HL-60/S4 (cell line): ENCODE data around the gene KRTAP5-8.
"Not testable (repeated sequence)": the region's sequence is repeated elsewhere in the genome, so short reads cannot be mapped to it uniquely, and the experiment has no call there.

ENCODE experiments used
- in situ Hi-C: fragments of 300-500 bp; cut with MboI; formaldehyde crosslinking; loops from 2 replicates; pipeline ENCODE4 v1.14.3; 2022; ENCODE audit warnings: low sequenced_read_pairs

The KRTAP5-8 gene

DNA sequence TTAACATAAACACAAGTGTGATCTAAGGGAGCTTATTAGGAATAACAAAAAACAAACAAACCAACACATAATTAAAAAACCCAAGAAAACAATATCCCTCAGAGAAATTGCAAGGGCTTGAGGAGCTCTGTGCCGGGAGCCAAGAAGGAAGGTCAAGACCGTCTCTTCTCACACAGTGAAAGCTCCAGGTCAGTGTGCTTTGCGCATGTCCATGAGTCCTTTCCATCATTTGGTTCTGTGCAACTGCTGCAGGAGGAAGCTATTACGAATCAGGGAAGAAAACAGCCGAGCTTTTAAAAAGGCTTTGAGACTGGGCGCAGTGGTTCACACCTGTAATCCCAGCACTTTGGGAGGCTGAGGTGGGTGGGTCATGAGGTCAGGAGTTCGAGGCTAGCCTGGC lies 4.6 kb downstream of the KRTAP5-8 start:
- in situ Hi-C loops, result loop anchor here (25.0 kb wide), 1 partner anchor 105 kb away; the partner anchor contains the start of gene DHCR7

DNA sequence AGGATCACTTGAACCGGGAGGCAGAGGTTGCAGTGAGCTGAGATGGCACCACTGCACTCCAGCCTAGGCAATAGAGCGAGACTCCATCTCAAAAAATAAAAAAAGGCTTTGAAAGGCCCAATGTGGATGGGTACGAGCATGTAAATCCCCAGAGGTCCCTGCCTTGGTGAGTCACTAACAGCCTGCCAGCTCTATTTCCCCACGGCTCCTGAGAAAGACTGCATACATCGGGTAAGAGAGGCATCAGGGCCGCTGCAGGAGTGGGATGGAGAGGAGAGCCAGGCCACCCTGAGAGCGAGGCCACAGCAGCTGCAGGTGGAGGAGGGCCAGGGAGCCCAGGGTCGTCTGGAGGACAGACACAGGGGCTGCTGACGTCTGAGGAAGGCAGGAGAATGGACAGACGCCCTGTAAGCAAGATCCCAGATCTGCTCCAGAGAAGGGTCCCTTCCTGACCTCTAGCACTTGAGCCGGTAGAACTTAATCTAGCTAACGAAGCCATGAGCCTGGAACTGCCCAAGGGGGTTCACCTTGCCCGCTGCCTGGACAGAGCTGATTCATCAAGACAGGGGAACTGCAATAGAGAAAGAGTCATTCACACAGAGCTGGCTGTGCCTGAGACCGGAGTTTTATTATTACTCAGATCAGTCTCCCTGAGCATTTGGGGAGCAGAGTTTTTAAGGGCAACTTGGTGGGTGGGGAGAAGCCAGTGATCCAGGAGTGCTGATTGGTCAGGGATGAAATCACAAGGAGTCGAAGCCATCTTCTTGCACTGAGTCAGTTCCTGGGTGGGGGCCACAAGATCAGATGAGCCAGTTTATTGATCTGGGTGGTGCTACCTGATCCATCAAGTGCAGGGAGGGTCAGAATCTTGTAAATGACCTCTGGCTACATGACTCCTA lies 5.3 kb downstream of the KRTAP5-8 start:
- in situ Hi-C loops, result loop anchor here (25.0 kb wide), 1 partner anchor 106 kb away; the partner anchor contains the start of gene DHCR7

DNA sequence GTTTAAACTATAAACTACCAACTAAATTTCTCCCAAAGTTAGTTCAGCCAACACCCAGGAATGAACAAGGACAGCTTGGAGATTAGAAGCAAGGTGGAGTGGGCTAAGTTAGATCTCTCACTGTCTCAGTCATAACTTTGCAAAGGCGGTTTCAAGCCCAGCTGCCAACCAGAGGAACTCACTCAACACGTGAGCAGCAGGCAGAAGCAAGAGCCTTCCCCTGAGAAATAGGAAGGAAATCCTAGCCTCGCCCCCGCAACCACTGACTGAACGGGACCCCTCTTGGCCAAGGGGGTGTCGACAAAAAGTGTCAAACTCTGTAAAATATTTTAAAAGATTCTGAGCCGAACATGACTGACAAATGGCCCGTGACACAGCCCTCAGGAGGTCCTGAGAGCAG lies 6.0 kb downstream of the KRTAP5-8 start:
- in situ Hi-C loops, result loop anchor here (25.0 kb wide), 1 partner anchor 107 kb away; the partner anchor contains the start of gene DHCR7

DNA sequence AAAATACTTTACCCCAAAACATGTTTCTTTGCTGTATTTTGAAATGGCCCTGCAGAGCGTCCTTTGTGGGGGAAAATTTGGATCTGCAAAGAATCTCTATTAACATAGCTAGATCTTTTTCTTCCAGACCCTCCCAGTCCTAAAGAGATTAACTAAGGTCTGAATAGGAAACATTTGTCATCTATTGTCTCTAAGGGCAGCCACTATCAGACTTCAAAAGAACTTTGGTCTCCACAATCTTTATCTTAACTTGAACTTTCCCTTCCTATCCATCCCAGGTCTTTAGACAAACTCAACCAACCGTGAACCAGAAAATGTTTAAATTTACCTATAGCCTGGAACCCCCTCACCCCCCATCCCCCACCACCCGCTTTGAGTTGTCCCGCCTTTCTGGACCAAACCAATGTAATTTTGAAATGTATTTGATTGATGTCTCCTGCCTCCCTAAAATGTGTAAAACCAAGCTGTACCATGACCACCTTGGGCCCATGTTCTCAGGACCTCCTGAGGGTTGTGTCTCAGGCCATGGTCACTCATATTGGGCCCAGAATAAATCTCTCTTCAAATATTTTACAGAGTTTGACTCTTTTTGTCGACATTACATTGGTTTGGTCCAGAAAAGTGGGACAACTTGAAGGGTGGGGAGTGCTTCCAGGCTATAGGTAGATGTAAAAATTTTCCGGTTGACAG lies 6.8 kb downstream of the KRTAP5-8 start:
- in situ Hi-C loops, result loop anchor here (25.0 kb wide), 1 partner anchor 107 kb away; the partner anchor contains the start of gene DHCR7

DNA sequence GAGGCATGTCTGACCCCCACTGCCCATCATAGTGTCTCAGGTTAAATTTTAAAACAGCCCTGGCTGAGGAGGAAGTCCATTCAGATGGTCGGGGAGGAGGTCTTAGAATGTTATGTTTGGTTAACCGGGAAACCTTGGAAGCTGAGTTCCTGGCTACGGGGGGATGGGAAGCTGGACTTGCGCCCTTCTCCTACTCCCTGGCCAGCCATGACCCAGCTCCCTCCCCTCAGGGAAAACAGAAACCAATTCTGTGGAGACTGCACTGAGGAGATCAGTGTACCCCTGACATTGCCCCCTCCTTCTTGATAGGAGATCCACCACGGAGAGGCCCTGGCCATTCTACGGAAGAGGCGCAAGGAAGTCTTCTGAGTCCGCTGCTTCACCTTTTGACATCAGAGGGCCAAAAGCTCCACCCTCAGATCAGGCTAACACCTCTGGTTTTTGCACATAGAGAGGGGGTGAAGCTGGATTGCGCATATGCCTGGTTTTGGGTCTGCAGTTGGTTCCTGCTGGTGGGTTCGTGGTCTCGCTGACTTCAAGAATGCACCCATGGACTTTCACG lies 7.7 kb downstream of the KRTAP5-8 start:
- in situ Hi-C loops, result loop anchor here (25.0 kb wide), 1 partner anchor 108 kb away; the partner anchor contains the start of gene DHCR7

DNA sequence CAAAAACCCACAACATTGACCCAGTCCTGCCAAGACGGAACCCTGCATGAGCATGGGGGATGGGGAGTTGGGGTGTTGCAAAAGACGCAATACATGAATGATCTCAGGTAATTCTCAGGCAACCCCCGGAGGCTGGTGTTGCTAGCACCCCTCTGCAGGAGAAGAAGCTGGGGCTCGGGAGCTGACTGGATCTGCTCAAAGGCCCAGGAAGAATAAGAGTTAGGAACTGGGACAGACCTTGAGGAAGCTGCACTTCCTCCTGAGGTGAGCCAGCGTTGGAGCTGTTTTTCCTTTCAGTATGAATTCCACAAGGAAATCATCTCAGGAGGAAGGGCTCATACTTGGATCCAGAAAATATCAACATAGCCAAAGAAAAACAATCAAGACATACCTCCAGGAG lies 10.3 kb downstream of the KRTAP5-8 start, which contains the start of gene KRTAP5-9:
KRTAP5-9 (plus strand) TSS at position 301 of the 400 bp plus-strand sequence. CDS start 238 bp downstream, outside the sequence.
- in situ Hi-C loops, result loop anchor here (25.0 kb wide), 1 partner anchor 111 kb away; the partner anchor contains the start of gene DHCR7

DNA sequence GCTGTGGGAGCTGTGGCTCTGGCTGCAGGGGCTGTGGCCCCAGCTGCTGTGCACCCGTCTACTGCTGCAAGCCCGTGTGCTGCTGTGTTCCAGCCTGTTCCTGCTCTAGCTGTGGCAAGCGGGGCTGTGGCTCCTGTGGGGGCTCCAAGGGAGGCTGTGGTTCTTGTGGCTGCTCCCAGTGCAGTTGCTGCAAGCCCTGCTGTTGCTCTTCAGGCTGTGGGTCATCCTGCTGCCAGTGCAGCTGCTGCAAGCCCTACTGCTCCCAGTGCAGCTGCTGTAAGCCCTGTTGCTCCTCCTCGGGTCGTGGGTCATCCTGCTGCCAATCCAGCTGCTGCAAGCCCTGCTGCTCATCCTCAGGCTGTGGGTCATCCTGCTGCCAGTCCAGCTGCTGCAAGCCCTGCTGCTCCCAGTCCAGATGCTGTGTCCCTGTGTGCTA lies 10.9 kb downstream of the KRTAP5-8 start:
- in situ Hi-C loops, result loop anchor here (25.0 kb wide), 1 partner anchor 111 kb away; the partner anchor contains the start of gene DHCR7

DNA sequence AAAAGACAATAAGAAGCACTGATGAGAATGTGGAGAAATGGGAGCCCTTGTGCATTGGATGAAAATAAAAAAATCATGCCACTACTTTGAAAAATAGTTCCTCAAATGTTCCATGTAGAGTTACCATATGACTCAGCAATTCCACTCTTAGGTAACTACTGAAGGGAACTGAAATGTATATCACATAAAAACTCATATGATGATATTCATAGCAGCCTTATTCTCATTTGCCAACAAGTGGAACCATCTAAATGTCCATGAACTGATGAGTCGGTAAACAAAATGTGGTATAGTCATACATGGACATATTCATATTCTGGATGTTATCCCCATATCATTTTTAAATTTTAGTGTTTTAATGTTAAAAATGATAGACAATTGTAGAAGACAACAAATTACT lies 13.9 kb downstream of the KRTAP5-8 start:
- in situ Hi-C loops, result no loop called here

DNA sequence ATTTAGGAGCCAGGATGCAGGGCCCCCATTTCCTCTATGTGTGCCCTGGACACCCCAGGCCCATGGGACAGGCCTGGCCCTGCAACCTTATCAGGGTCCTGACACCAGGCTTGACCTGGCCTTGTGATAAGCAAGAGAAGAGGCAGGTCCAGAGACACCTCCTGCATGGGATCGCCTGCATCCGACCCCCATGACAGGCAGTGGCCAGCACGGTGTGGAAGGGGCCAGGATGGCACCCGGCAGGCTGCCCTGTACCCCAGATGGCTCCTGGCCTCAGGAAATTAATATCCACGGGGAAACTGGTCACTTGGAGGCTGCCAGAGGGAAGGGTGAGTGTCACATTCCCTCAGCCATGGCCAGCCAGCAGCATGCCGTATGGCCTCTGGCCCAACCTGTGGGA lies 17.2 kb downstream of the KRTAP5-8 start:
- in situ Hi-C loops, result no loop called here

DNA sequence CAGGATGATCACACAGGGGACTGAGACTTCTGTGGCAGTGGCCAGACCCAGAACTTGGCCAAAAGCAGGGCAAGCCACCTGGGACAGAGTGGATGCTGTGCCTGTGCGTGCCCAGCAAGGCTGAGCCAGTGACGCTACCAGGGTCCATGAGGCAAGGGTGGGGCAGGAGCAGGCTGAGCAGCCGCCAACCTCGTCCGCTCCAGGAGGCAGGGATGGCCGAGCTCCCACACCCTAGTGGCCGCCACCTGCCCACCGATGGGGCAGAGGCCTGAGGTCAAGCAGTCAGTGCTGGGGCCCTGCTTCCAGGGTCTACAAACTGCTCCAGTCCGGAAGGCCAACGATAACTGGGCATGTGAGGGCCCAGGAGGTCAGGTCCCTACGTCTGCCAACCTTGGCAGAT lies 17.7 kb downstream of the KRTAP5-8 start:
- in situ Hi-C loops, result no loop called here

DNA sequence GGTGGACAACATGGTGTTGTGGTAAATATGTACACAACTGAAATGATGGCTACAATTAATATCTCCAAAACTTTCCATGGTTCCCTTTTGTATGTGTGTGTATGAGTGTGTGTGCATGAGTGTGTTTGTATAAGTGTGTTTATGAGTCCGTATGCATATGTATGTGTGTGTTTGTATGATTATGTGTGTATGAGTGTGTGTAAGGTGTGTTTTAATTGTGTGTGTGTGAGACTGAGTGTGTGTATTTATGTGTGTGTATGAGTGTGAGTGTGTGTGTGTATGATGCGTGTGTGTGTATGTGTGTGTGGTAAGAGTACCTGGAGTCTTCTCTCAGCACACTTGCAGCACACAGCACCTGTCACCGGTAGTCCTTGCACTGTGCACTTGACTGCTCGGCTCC lies 18.2 kb downstream of the KRTAP5-8 start:
- in situ Hi-C loops, result no loop called here

DNA sequence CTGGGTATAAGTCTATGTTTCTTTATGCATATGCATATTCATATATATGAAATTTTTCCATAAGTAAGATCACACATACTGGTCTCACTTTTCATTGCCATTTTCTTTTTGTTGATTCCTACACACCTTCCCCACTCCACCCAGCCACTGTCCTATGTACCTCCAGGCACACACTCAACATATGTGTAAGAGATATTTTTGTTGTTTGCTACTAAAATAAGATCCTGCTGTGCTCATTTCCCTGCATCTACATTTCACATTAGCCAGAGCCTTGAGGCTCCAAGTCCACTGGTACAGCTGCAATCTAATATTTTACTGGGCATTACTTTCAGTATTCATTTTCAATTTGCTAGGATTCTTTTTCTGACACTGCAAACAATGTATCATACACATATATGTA lies 19.4 kb downstream of the KRTAP5-8 start:
- in situ Hi-C loops, result no loop called here

DNA sequence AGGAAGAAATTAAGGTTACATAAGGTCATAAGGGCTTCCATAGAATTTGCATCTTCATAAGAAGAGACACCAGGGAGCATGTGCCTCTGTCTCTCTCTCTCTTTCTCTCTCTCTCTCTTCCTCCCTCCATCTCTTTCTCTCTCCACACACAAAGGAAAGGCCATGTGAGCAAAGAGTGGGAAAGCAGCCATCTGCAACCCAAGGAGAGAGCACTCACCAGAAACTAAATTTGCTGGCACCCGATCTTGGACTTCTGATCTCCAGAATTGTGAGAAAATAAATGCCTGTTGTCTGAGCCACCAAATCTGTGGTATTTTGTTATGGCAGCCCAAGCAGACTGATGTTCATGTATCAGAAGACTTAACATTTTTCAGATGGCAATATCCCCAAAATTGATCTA lies 21.2 kb downstream of the KRTAP5-8 start:
- in situ Hi-C loops, result no loop called here

DNA sequence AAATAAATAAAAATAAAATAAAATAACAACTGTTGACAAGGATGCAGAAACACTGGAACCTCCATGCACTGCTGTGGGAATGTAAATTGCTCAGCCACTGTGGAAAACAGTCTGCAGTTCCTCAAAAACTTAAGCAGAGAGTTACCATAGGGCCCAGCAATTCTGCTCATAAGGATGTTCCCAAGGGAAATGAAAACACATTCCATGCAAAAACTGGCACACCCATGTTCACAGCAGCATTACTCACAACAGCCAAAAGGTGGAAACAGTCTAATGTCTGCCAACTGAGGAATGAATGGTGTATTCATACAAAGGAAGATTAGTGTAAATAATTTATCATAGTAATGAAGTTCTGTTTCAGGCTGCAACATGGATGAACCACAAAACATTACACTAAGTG lies 24.3 kb downstream of the KRTAP5-8 start:
- in situ Hi-C loops, result no loop called here

DNA sequence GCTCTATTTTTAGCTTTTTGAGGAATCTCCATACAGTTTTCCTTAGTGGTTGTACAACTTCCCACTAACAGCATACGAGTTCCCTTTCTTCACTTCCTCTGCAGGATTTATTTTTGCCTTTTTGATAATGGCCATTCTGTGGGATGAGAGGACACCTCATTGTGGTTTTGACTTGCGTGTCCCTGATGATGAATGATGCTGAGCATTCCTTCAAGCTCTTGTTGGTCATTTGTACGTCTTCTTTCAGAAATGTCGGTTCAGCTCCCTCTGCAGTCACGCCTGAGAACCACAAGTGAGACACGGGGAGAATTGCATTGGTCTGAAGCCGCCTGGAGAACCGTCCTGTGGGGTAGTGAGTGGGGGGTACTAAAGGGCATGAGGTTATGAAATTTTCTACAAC lies 25.6 kb downstream of the KRTAP5-8 start:
- in situ Hi-C loops, result no loop called here

DNA sequence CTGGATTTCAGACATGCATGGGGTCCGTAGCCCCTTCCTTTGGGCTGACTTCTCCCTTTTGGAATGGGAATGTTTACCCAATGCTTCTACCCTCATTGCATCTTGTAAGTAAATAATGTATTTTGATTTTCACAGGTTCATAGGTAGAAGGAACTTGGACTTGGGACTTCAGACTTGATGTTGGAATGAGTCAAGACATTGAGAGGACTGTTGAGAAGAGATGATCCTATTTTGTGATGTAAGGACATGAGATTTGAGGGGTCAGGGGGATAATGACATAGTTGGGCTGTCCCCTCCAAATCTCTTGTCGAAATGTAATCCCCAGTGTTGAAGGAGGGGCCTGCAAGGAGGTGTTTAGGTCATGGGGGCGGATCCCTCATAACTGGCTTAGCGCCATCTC lies 26.6 kb downstream of the KRTAP5-8 start:
- in situ Hi-C loops, result no loop called here

DNA sequence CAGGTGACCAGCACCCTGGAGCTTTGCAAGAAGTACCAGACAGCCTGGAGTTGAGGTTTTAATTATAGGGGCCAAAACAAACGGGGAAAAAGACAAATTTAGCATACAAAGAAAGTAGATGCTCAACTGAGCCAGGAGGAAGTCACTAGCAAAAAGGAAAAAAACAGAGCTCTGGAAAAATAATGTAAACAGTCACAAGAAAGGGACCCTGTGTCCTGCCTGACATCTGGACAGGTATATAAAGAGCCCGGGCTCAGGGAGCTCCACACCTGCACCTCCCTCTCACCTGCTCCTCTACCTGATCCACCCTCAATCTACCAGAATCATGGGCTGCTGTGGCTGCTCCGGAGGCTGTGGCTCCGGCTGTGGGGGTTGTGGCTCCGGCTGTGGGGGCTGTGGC lies 27.4 kb downstream of the KRTAP5-8 start, which contains the start of gene KRTAP5-10:
KRTAP5-10 (plus strand) TSS at position 301 of the 400 bp plus-strand sequence; CDS start at position 326, 25 bp downstream.
- in situ Hi-C loops, result no loop called here

DNA sequence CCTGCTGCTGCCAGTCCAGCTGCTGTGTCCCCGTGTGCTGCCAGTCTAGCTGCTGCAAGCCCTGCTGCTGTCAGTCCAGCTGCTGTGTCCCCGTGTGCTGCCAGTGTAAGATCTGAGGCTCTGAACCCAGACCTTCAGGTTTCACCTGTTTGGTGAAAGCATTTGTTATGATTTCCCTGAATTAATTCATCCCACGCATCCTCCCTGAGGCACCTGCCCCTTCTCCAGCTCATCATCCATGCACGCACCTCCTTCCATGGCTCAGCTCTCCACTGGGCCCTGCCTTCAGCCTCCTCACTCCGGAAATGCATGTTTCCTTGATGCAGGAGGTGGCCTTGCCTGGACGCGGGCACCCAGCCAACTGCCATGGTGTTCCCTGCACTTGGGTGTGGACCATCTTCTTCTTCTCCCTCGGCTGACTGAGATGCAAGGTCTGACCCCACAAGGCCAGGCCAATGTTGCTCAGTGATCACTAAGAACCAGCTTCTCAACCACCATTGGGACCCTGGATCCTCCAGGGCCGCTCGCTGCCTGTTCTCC lies 28.3 kb downstream of the KRTAP5-8 start:
- in situ Hi-C loops, result no loop called here

DNA sequence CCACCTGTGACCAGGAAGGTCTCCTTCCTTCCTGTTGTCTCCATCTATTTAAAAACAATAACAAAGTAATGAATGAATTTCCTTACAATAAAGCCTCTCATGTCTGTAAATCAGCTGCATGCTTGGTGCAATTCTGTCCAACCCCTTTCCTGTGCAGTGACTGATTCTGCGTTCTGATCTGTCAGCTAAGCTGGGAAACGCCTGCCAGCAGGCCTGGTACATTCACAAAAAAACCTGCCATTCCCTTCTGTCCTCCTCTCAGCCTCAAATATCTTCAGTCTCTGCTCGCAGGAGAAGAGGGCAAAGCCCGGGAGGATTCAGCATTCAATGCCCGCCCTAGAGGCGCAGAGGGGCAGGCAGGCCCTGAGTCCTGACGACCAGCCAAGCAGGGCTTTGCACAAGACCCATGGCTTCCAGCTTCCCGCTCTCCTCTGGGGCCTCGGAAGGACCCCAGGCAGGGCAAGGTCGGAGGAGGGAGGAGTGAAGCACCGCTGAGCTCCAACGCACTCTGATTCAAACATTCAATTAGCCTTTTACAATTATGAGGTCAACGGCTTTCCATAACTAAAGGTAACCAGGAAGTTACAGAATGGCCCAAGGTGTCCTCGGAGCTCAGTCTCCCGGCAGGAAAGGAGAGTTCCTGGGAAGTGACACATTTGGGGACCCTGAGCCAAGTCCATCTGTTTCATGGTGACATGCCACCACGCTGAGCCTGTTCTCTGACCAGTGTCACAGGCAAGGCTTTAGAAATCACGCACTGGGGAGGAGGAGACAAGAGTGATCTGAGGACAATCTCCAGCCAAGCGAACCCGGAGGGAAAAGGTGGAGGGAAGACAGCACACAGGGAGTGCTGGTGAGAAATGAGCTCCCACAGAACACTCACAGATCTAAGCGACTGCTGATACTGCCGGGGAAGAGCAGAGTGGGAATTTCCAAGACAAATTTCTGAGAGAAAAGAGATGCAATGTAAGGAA lies 29.1 kb downstream of the KRTAP5-8 start:
- in situ Hi-C loops, result not testable (repeated sequence)
